ENCODE measurements around the gene DNASE1. TPM values are rescaled to one million over a fixed set of nuclear protein-coding genes. Genes with fewer than 3 reads are reported as not detected.
A peak's percentile ranks its signal among the peaks of the same experiment; 100 is the strongest.
"Not testable (repeated sequence)": the region's sequence is repeated elsewhere in the genome, so short reads cannot be mapped to it uniquely, and the experiment has no call there.

The DNASE1 gene
- total and polyA plus RNA-seq, 12 donors, result 3.1 to 35.1 (median 10.9) TPM

- no peak for DNase-seq
- TF ChIP-seq, protein P1, sequence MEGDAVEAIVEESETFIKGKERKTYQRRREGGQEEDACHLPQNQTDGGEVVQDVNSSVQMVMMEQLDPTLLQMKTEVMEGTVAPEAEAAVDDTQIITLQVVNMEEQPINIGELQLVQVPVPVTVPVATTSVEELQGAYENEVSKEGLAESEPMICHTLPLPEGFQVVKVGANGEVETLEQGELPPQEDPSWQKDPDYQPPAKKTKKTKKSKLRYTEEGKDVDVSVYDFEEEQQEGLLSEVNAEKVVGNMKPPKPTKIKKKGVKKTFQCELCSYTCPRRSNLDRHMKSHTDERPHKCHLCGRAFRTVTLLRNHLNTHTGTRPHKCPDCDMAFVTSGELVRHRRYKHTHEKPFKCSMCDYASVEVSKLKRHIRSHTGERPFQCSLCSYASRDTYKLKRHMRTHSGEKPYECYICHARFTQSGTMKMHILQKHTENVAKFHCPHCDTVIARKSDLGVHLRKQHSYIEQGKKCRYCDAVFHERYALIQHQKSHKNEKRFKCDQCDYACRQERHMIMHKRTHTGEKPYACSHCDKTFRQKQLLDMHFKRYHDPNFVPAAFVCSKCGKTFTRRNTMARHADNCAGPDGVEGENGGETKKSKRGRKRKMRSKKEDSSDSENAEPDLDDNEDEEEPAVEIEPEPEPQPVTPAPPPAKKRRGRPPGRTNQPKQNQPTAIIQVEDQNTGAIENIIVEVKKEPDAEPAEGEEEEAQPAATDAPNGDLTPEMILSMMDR (IDR thresholded peaks at IDR 0.05), result no peak
- TF ChIP-seq POLR2A (IDR thresholded peaks at IDR 0.05), result no peak
- H3K36me3 ChIP-seq (replicated peaks in 1 of 2), result peaks cover 0 to 46% of the 10 kb centered on the region in 2 donors
These were observed 522 bp downstream of the DNASE1 start for GRCh38 chr16:3655030-3655395.

DNA sequence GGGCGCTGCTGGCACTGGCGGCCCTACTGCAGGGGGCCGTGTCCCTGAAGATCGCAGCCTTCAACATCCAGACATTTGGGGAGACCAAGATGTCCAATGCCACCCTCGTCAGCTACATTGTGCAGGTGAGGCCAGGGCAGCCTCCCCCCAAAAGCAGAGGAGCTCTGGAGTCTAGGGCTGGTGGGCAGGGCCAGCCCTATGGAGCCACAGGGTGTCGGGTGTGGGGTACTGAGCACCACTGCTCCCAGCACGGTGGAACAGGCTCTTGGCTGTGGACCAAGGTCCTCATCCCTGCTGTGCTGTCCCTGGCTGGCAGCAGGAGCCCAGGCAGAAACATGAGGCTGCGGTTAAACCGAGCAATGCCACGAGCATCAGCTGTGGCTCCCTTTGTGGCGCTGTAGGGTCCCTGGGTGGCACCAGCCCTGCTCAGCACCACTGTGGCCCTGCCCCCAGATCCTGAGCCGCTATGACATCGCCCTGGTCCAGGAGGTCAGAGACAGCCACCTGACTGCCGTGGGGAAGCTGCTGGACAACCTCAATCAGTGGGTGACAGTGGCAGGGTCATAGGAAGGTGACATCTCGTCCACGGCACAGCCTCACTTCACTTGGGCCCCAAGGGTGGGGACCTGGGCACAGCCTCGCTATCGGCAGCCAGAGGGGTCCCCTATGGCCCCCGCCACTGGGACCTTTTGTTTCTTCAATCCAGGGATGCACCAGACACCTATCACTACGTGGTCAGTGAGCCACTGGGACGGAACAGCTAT, 1.1 kb downstream of the DNASE1 start:
- intact Hi-C loops (cut with DNase I), result no loop called here
- peaks cover 0 to 7% of the 10 kb centered on the region in 2 donors for H3K4me1 ChIP-seq (replicated peaks in 1 of 2)
- no peak overlapping the region for H3K4me3 ChIP-seq
- no peaks in the 10 kb centered on the region for H3K9me3 ChIP-seq (replicated peaks in 1 of 3)
- DNase-seq, result no peak
- H3K36me3 ChIP-seq (replicated peaks in 1 of 2), result peaks cover 0 to 51% of the 10 kb centered on the region in 2 donors
- WGBS, 4 donors, result 77 to 90% (median 85%) methylated on average over 6 to 21 of the region's 21 CpGs
- H3K27me3 ChIP-seq, result no peaks in the 10 kb centered on the region
- H3K27ac ChIP-seq, result peak overlapping the region in 1 of 5 donors; percentile 20
- TF ChIP-seq POLR2A (IDR thresholded peaks at IDR 0.05), result no peak
- TF ChIP-seq, protein P1 (IDR thresholded peaks at IDR 0.05), result no peak

More at GRCh38 chr16:3655030-3655395, 522 bp downstream of the DNASE1 start:
- intact Hi-C loops (cut with DNase I), result no loop called here
- H3K4me1 ChIP-seq (replicated peaks in 1 of 2), result peaks cover 0 to 7% of the 10 kb centered on the region in 2 donors
- H3K4me3 ChIP-seq, result no peak overlapping the region
- no peaks in the 10 kb centered on the region for H3K27me3 ChIP-seq
- H3K27ac ChIP-seq, result peak overlapping the region in 2 of 5 donors; percentile 20 to 23
- no peaks in the 10 kb centered on the region for H3K9me3 ChIP-seq (replicated peaks in 1 of 3)
- 64 to 79% (median 66%) methylated on average over 4 to 12 of the region's 12 CpGs for WGBS, 4 donors

DNA sequence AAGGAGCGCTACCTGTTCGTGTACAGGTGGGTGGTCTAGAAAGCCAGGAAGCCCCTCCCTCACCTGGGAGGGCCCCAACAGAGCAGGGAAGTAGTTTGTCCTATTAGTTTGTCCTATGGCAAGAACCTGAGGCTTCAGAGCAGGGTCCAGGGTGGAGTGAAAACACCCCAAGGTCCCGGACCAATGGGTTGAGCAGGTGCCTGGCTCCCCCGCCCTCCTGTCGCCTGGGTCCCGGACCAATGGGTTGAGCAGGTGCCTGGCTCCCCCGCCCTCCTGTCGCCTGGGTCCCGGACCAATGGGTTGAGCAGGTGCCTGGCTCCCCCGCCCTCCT, 1.6 kb downstream of the DNASE1 start:
- WGBS, 4 donors, result 74 to 95% (median 86%) methylated on average over 1 to 6 of the region's 10 CpGs
- H3K27ac ChIP-seq; intact Hi-C loops (cut with DNase I); H3K4me3 ChIP-seq; DNase-seq; H3K27me3 ChIP-seq; H3K9me3 ChIP-seq (replicated peaks in 1 of 3); H3K4me1 ChIP-seq (replicated peaks in 1 of 2): not testable (repeated sequence)
- peaks cover 0 to 55% of the 10 kb centered on the region in 2 donors for H3K36me3 ChIP-seq (replicated peaks in 1 of 2)

DNA sequence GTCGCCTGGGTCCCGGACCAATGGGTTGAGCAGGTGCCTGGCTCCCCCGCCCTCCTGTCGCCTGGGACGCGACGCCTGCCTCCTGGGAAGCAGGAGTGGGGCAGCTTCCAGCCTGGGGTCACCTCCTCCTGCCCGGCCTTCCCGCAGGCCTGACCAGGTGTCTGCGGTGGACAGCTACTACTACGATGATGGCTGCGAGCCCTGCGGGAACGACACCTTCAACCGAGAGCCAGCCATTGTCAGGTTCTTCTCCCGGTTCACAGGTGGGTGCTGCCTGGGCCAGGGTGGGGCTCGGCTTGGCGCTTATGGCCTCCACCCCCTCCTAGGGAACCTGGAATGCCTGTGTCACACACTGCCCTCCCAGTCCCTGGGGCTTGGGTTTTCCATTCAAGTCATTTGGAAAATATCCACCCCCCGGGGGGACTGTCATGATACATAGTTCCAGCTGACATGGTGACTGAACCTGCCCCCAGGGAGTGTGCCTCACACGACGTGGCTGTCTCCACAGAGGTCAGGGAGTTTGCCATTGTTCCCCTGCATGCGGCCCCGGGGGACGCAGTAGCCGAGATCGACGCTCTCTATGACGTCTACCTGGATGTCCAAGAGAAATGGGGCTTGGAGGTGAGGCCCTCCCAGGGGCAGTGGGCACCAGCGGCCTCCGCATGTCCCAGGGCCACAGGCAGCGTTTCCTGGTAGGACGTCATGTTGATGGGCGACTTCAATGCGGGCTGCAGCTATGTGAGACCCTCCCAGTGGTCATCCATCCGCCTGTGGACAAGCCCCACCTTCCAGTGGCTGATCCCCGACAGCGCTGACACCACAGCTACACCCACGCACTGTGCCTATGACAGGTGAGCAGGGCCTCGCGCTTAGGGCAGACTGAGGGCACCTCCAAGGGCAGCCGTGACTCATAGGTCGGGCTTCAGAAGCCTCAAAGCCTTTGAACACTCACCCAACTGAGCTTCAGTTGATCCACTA, 2.3 kb downstream of the DNASE1 start:
- peak overlapping the region in 1 of 5 donors; percentile 22 for H3K27ac ChIP-seq
- TF ChIP-seq, protein P1 (IDR thresholded peaks at IDR 0.05), result no peak
- TF ChIP-seq POLR2A (IDR thresholded peaks at IDR 0.05), result no peak
- no peaks in the 10 kb centered on the region for H3K27me3 ChIP-seq
- DNase-seq, result peak in 5 of 7 donors; percentile 57 to 75 (median 61)
- intact Hi-C loops (cut with DNase I), result no loop called here
- H3K4me3 ChIP-seq, result no peak overlapping the region
- no peaks in the 10 kb centered on the region for H3K9me3 ChIP-seq (replicated peaks in 1 of 3)
- H3K4me1 ChIP-seq (replicated peaks in 1 of 2), result peaks cover 0 to 7% of the 10 kb centered on the region in 2 donors
- 72 to 86% (median 83%) methylated on average over 8 to 41 of the region's 42 CpGs for WGBS, 4 donors
- peaks cover 0 to 56% of the 10 kb centered on the region in 2 donors for H3K36me3 ChIP-seq (replicated peaks in 1 of 2)

Data from adrenal gland (tissue), 12 donors.